WERI-Rb-1 (cell line): Measurements from ENCODE around the gene NCBP2.

ENCODE experiments used
- DNase-seq: peaks from one replicate; pipeline ENCODE4 v3.0.0-alpha.2; 2020
- H3K27ac ChIP-seq: fragments of 250-450 bp; sonication (Bioruptor Pico); 2 replicates; pipeline ENCODE4 v1.5.1; 2020; ENCODE audit warnings: mild to moderate bottlenecking, moderate library complexity
- H3K27me3 ChIP-seq: fragments of 250-450 bp; sonication (Bioruptor Pico); 2 replicates; pipeline ENCODE4 v1.5.1; 2021; ENCODE audit warnings: mild to moderate bottlenecking, low read depth, moderate library complexity; ENCODE audit not compliant: insufficient read depth, severe bottlenecking
- H3K36me3 ChIP-seq: fragments of 250-450 bp; sonication (Bioruptor Pico); 2 replicates; pipeline ENCODE4 v1.5.1; 2020; ENCODE audit warnings: mild to moderate bottlenecking, moderate library complexity
- H3K4me3 ChIP-seq: 2 replicates; pipeline ENCODE4 v1.5.1; 2011; ENCODE audit warnings: low read depth, mild to moderate bottlenecking, control low read depth, low read length
- H3K9me3 ChIP-seq: fragments of 250-450 bp; sonication (Bioruptor Pico); 2 replicates; pipeline ENCODE4 v1.5.1; 2021; ENCODE audit warnings: mild to moderate bottlenecking, moderate library complexity; ENCODE audit not compliant: severe bottlenecking
- TF ChIP-seq, protein P1 (sequence below): IDR thresholded peaks from 2 replicates; pipeline ENCODE4 v1.5.1; 2011; ENCODE audit warnings: low read depth, mild to moderate bottlenecking, control low read depth, inconsistent platforms, low read length

The NCBP2 gene

GRCh38 chr3:196966526-196967401 lies 24.4 kb upstream of the NCBP2 start:
- Histone ChIP-seq H3K36me3 (no peaks in the 10 kb centered on the region), H3K27me3 (no peaks in the 10 kb centered on the region), H3K4me3 (no peak overlapping the region), H3K27ac (no peak overlapping the region), H3K9me3 (no peaks in the 10 kb centered on the region)
- TF ChIP-seq, protein P1, sequence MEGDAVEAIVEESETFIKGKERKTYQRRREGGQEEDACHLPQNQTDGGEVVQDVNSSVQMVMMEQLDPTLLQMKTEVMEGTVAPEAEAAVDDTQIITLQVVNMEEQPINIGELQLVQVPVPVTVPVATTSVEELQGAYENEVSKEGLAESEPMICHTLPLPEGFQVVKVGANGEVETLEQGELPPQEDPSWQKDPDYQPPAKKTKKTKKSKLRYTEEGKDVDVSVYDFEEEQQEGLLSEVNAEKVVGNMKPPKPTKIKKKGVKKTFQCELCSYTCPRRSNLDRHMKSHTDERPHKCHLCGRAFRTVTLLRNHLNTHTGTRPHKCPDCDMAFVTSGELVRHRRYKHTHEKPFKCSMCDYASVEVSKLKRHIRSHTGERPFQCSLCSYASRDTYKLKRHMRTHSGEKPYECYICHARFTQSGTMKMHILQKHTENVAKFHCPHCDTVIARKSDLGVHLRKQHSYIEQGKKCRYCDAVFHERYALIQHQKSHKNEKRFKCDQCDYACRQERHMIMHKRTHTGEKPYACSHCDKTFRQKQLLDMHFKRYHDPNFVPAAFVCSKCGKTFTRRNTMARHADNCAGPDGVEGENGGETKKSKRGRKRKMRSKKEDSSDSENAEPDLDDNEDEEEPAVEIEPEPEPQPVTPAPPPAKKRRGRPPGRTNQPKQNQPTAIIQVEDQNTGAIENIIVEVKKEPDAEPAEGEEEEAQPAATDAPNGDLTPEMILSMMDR: no peak
- DNase-seq: no peak

DNA sequence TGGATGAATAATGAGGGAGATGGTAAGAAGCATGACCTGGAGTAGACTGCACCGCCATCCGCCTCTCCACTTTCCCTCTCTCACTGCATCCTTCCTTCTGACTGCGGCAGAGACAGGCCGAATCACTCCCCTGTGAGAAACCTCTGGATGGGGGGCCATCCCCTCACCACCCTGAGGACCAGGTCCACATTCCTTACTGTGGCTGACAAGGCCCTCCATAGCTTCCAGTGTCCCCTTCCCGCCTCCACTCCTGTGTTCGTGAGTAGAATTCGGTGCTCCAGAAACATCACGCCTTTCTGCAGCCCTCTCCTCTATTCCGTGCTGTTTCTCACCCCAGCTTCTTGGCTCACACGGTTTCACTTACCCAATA lies 23.5 kb upstream of the NCBP2 start:
- Histone ChIP-seq H3K27ac (no peak overlapping the region), H3K27me3 (no peaks in the 10 kb centered on the region), H3K36me3 (no peaks in the 10 kb centered on the region), H3K4me3 (no peak overlapping the region), H3K9me3 (no peaks in the 10 kb centered on the region)
- TF ChIP-seq, protein P1: no peak
- no peak for DNase-seq

GRCh38 chr3:196965112-196965803 lies 22.9 kb upstream of the NCBP2 start:
- Histone ChIP-seq H3K27me3 (no peaks in the 10 kb centered on the region), H3K36me3 (no peaks in the 10 kb centered on the region), H3K4me3 (no peak overlapping the region), H3K9me3 (no peaks in the 10 kb centered on the region), H3K27ac (no peak overlapping the region)
- TF ChIP-seq, protein P1: no peak
- DNase-seq: no peak

DNA sequence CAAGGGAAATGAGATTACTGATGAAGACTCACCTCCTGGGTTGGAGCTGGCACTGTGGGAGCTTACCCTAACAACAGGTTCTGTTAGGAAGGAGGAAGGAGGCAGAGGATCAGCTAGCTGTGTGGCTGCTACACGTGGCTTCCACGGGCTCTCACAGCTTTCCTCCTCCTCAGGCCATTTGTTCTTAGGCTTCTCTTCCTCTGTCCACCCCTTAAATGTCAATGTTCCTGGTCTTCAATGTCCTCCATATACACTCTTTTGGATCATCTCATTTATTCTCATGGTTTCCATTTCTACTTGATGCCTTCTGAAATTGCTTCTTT lies 21.3 kb upstream of the NCBP2 start:
- no peaks in the 10 kb centered on the region for H3K36me3 ChIP-seq
- no peaks in the 10 kb centered on the region for H3K9me3 ChIP-seq
- TF ChIP-seq, protein P1: no peak
- no peaks in the 10 kb centered on the region for H3K27me3 ChIP-seq
- H3K27ac ChIP-seq: no peak overlapping the region
- H3K4me3 ChIP-seq: no peak overlapping the region
- DNase-seq: no peak

DNA sequence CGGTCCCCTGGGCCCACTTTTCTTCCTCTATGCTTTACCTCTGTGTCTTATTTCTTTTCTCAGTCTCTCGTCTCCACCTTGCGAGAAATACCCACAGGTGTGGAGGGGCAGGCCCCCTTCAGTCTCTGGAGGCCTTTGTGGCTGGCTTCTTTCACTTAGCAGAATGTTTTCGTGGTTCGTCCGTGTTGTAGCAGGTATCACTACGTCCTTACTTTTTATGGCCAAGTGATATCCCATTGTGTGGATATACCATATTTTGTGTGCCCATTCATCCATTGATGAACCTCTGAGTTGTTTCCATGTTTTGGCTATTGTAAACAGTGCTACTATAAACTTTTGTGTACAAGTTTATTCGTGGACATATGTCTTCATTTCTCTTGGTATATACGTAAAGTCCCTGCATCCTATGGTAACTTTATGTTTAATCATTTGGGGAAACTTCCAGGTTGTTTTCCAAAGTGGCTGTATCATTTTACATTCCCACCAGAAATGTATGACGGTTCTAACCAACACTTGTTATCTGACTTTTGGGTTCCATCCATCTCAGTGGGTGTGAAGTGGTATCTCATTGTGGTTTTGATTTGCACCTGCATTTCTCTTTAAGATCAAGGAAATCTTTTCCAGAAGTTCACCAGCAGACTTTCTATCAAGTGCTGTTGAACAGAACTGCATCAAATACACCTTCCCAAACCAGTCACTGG lies 20.8 kb upstream of the NCBP2 start:
- no peaks in the 10 kb centered on the region for H3K9me3 ChIP-seq
- H3K27ac ChIP-seq: no peak overlapping the region
- no peak for DNase-seq
- H3K36me3 ChIP-seq: no peaks in the 10 kb centered on the region
- H3K27me3 ChIP-seq: no peaks in the 10 kb centered on the region
- no peak overlapping the region for H3K4me3 ChIP-seq
- TF ChIP-seq, protein P1: no peak
